ENCODE measurements around the gene MTR. TPM values are rescaled to one million over a fixed set of nuclear protein-coding genes. Genes with fewer than 3 reads are reported as not detected.

MTR gene
- total and polyA plus RNA-seq, 4 donors, result 2.5 to 19.0 (median 8.6) TPM

GRCh38 chr1:236836157-236836556 lies 41.1 kb downstream of the MTR start:
- no peak overlapping the region for H3K9ac ChIP-seq (ENCODE audit: low read depth in 1 of 2, low read length in 2 of 2)
- no peaks in the 10 kb centered on the region for H3K9me3 ChIP-seq (ENCODE audit: control insufficient read depth in 4 of 4, low read length in 3 of 4)
- DNase-seq (ENCODE audit: low spot score), result no peak
- TF ChIP-seq RXRA (IDR thresholded peaks at IDR 0.05) (no peak), TAF1 (conservative IDR thresholded peaks at IDR 0.05) (no peak)
- H3K27ac ChIP-seq (ENCODE audit: low read depth in 1 of 2, low read length in 2 of 2), result peak overlapping the region in 1 of 2 donors; percentile 49
- H3K4me3 ChIP-seq (ENCODE audit: low read depth in 1 of 3, low read length in 3 of 3), result no peak overlapping the region
- H3K36me3 ChIP-seq (ENCODE audit: control insufficient read depth in 4 of 4, insufficient read depth in 3 of 4, low read depth in 1 of 4, low read length in 3 of 4), result peaks cover 6 to 34% (median 20%) of the 10 kb centered on the region in 4 donors
- peaks cover 0 to 7% (median 6%) of the 10 kb centered on the region in 4 donors for H3K4me1 ChIP-seq (ENCODE audit: control insufficient read depth in 4 of 4, insufficient read depth in 4 of 4, low read length in 3 of 4)
- WGBS, result 82% methylated on average over 5 of the region's 5 CpGs
- H3K27me3 ChIP-seq (ENCODE audit: control insufficient read depth in 4 of 4, insufficient read depth in 4 of 4, low read length in 3 of 4), result no peaks in the 10 kb centered on the region

GRCh38 chr1:236837115-236837514 lies 42.0 kb downstream of the MTR start:
- Histone ChIP-seq H3K9ac (ENCODE audit: low read depth in 1 of 2, low read length in 2 of 2) (no peak overlapping the region), H3K9me3 (ENCODE audit: control insufficient read depth in 4 of 4, low read length in 3 of 4) (no peaks in the 10 kb centered on the region), H3K27ac (ENCODE audit: low read depth in 1 of 2, low read length in 2 of 2) (no peak overlapping the region), H3K27me3 (ENCODE audit: control insufficient read depth in 4 of 4, insufficient read depth in 4 of 4, low read length in 3 of 4) (no peaks in the 10 kb centered on the region), H3K4me3 (ENCODE audit: low read depth in 1 of 3, low read length in 3 of 3) (no peak overlapping the region), H3K4me1 (ENCODE audit: control insufficient read depth in 4 of 4, insufficient read depth in 4 of 4, low read length in 3 of 4) (peaks cover 0 to 7% (median 6%) of the 10 kb centered on the region in 4 donors), H3K36me3 (ENCODE audit: control insufficient read depth in 4 of 4, insufficient read depth in 3 of 4, low read depth in 1 of 4, low read length in 3 of 4) (peaks cover 8 to 34% (median 19%) of the 10 kb centered on the region in 4 donors)
- no peak for TF ChIP-seq YY1 (IDR thresholded peaks at IDR 0.05)
- 93% methylated on average over 4 of the region's 4 CpGs for WGBS
- no peak for DNase-seq (ENCODE audit: low spot score)

GRCh38 chr1:236837897-236838296 lies 42.8 kb downstream of the MTR start:
- peaks cover 6 to 28% (median 19%) of the 10 kb centered on the region in 4 donors for H3K36me3 ChIP-seq (ENCODE audit: control insufficient read depth in 4 of 4, insufficient read depth in 3 of 4, low read depth in 1 of 4, low read length in 3 of 4)
- H3K27me3 ChIP-seq (ENCODE audit: control insufficient read depth in 4 of 4, insufficient read depth in 4 of 4, low read length in 3 of 4), result no peaks in the 10 kb centered on the region
- TF ChIP-seq TAF1 (conservative IDR thresholded peaks at IDR 0.05) (no peak), RXRA (IDR thresholded peaks at IDR 0.05) (no peak), JUND (IDR thresholded peaks at IDR 0.05) (no peak), SP1 (IDR thresholded peaks at IDR 0.05) (no peak), NR2F2 (IDR thresholded peaks at IDR 0.05) (no peak)
- no peak overlapping the region for H3K27ac ChIP-seq (ENCODE audit: low read depth in 1 of 2, low read length in 2 of 2)
- DNase-seq (ENCODE audit: low spot score), result no peak
- H3K4me1 ChIP-seq (ENCODE audit: control insufficient read depth in 4 of 4, insufficient read depth in 4 of 4, low read length in 3 of 4), result peaks cover 0 to 7% (median 6%) of the 10 kb centered on the region in 4 donors
- no peaks in the 10 kb centered on the region for H3K9me3 ChIP-seq (ENCODE audit: control insufficient read depth in 4 of 4, low read length in 3 of 4)
- H3K4me3 ChIP-seq (ENCODE audit: low read depth in 1 of 3, low read length in 3 of 3), result no peak overlapping the region
- 78% methylated on average over 2 of the region's 2 CpGs for WGBS
- no peak overlapping the region for H3K9ac ChIP-seq (ENCODE audit: low read depth in 1 of 2, low read length in 2 of 2)

GRCh38 chr1:236841341-236841740 lies 46.2 kb downstream of the MTR start:
- Histone ChIP-seq H3K27ac (ENCODE audit: low read depth in 1 of 2, low read length in 2 of 2) (no peak overlapping the region), H3K4me3 (ENCODE audit: low read depth in 1 of 3, low read length in 3 of 3) (no peak overlapping the region), H3K36me3 (ENCODE audit: control insufficient read depth in 4 of 4, insufficient read depth in 3 of 4, low read depth in 1 of 4, low read length in 3 of 4) (peaks cover 6 to 26% (median 18%) of the 10 kb centered on the region in 4 donors), H3K27me3 (ENCODE audit: control insufficient read depth in 4 of 4, insufficient read depth in 4 of 4, low read length in 3 of 4) (no peaks in the 10 kb centered on the region), H3K9ac (ENCODE audit: low read depth in 1 of 2, low read length in 2 of 2) (no peak overlapping the region), H3K4me1 (ENCODE audit: control insufficient read depth in 4 of 4, insufficient read depth in 4 of 4, low read length in 3 of 4) (peaks cover 0 to 21% (median 12%) of the 10 kb centered on the region in 4 donors), H3K9me3 (ENCODE audit: control insufficient read depth in 4 of 4, low read length in 3 of 4) (no peaks in the 10 kb centered on the region)
- DNase-seq (ENCODE audit: low spot score), result no peak
- WGBS, result 96% methylated on average over 2 of the region's 2 CpGs
- TF ChIP-seq FOXA1 (IDR thresholded peaks at IDR 0.05) (no peak), ZBTB33 (IDR thresholded peaks at IDR 0.05) (no peak), NR2F2 (IDR thresholded peaks at IDR 0.05) (no peak), ATF3 (IDR thresholded peaks at IDR 0.05) (no peak), EGR1 (IDR thresholded peaks at IDR 0.05; ENCODE audit: low read depth in 2 of 2) (no peak), HNF4A (conservative IDR thresholded peaks at IDR 0.05) (no peak), YY1 (IDR thresholded peaks at IDR 0.05) (no peak), REST (IDR thresholded peaks at IDR 0.05) (no peak)
